ENCODE results near the gene SYT12. TPM values are rescaled to one million over a fixed set of nuclear protein-coding genes. Genes with fewer than 3 reads are reported as not detected.
A peak's percentile ranks its signal among the peaks of the same experiment; 100 is the strongest.

The SYT12 gene
- total and polyA plus RNA-seq, 2 of the 13 experiments (the other 11 are each of a cell fraction or from before 2014, with no cell fraction given) = 0.01 to 0.02 TPM

GRCh38 chr11:67059671-67060070 is 36.7 kb downstream of the SYT12 start:
- Histone ChIP-seq H3K9ac (ENCODE audit: insufficient read depth, low read depth, low read length) (no peak overlapping the region), H3K9me3 (ENCODE audit: low read length) (no peaks in the 10 kb centered on the region), H2AFZ (ENCODE audit: low read length) (no peak overlapping the region), H3K4me3 (replicated peaks in 1 of 3; ENCODE audit: insufficient read depth in 1 of 3, low read depth in 2 of 3, low read length in 3 of 3) (no peak overlapping the region), H3K4me1 (ENCODE audit: insufficient read depth, low read length) (peaks cover 40% of the 10 kb centered on the region), H3K4me2 (ENCODE audit: low read depth, low read length) (no peak overlapping the region), H3K27ac (ENCODE audit: extremely low read length, insufficient read depth, low read length) (no peak overlapping the region), H4K20me1 (ENCODE audit: insufficient read depth, low read length) (no peaks in the 10 kb centered on the region), H3K79me2 (ENCODE audit: insufficient read depth, low read length) (no peaks in the 10 kb centered on the region), H3K36me3 (replicated peaks in 1 of 2; ENCODE audit: control insufficient read depth in 1 of 2, insufficient read depth in 2 of 2, low read length in 2 of 2) (no peaks in the 10 kb centered on the region), H3K27me3 (ENCODE audit: control insufficient read depth in 1 of 2, insufficient read depth in 2 of 2, low read length in 2 of 2) (peaks cover 1 to 15% of the 10 kb centered on the region in 2 experiments; a peak in 1 of 5 replicates)
- WGBS (ENCODE audit: low lambda C conversion rate) = 100% methylated on average over 1 of the region's 3 CpGs
- in situ Hi-C loops (cut with HindIII; ENCODE audit: extremely low pct_ligation_motif_present, low pct_unique_long_range_greater_than_20kb) (no loop called here), intact Hi-C loops (cut with micrococcal nuclease; ENCODE audit: unreplicated experiment) (no loop called here)
- TF ChIP-seq HNRNPL (IDR thresholded peaks at IDR 0.05; ENCODE audit: low read depth, low read length) (0 out of 2 replicates have a peak, but pooled peaks have one; percentile 33), POLR2A (IDR thresholded peaks at IDR 0.05; ENCODE audit: insufficient read depth in 1 of 2, low read depth in 2 of 2, low read length in 2 of 2) (no peak)
- BruUV-seq (replicated peaks) = no TSS peak
- ChIA-PET POLR2A (no interaction called here), CTCF (ENCODE audit: low intra/inter-chr PET ratio, low total read pairs) (no interaction called here)
- no peak for DNase-seq (ENCODE audit: low spot score)
- no peak for FAIRE-seq
- ATAC-seq = no peak

DNA sequence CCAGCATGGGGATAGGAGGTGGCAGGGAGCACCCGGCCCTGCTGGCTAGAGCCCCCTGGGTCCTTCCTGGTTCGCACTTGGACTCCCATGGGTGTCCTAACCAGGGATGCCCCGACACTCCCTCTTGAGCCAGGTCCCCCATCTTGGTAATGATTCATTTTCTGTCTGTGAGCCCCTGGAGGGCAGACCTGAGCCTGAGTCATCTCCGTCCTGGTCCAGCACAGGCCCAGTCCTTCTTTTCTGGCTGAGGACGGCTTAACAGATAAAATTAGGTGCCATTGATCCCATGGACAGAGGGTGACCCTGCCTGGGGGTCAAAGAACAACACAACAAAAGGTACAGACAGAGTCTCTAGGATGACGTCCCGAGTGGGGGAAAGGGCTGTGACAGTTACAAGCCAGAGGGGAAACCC is 37.2 kb downstream of the SYT12 start:
- intact Hi-C loops (cut with micrococcal nuclease; ENCODE audit: unreplicated experiment) (no loop called here), in situ Hi-C loops (cut with HindIII; ENCODE audit: extremely low pct_ligation_motif_present, low pct_unique_long_range_greater_than_20kb) (no loop called here)
- H3K4me3 ChIP-seq (replicated peaks in 1 of 3; ENCODE audit: insufficient read depth in 1 of 3, low read depth in 2 of 3, low read length in 3 of 3) = no peak overlapping the region
- H3K36me3 ChIP-seq (replicated peaks in 1 of 2; ENCODE audit: control insufficient read depth in 1 of 2, insufficient read depth in 2 of 2, low read length in 2 of 2) = no peaks in the 10 kb centered on the region
- peaks cover 1 to 15% of the 10 kb centered on the region in 2 experiments; a peak in 1 of 5 replicates for H3K27me3 ChIP-seq (ENCODE audit: control insufficient read depth in 1 of 2, insufficient read depth in 2 of 2, low read length in 2 of 2)
- DNase-seq (ENCODE audit: low spot score) = no peak
- CTCF ChIA-PET (ENCODE audit: low intra/inter-chr PET ratio, low total read pairs) = no interaction called here
- no TSS peak for BruUV-seq (replicated peaks)
- POLR2A ChIA-PET = no interaction called here
- H3K9ac ChIP-seq (ENCODE audit: insufficient read depth, low read depth, low read length) = no peak overlapping the region
- FAIRE-seq = no peak
- H3K27ac ChIP-seq (ENCODE audit: extremely low read length, insufficient read depth, low read length) = no peak overlapping the region
- no peaks in the 10 kb centered on the region for H3K79me2 ChIP-seq (ENCODE audit: insufficient read depth, low read length)
- no peaks in the 10 kb centered on the region for H4K20me1 ChIP-seq (ENCODE audit: insufficient read depth, low read length)
- H3K4me1 ChIP-seq (ENCODE audit: insufficient read depth, low read length) = peaks cover 35% of the 10 kb centered on the region
- ATAC-seq = peak; percentile 42
- WGBS (ENCODE audit: low lambda C conversion rate) = 3% methylated on average over 5 of the region's 7 CpGs
- H2AFZ ChIP-seq (ENCODE audit: low read length) = no peak overlapping the region
- H3K4me2 ChIP-seq (ENCODE audit: low read depth, low read length) = peak overlapping the region; percentile 37; the same call in 1 of the 2 replicates
- H3K9me3 ChIP-seq (ENCODE audit: low read length) = no peaks in the 10 kb centered on the region
- TF ChIP-seq RBAK (CRISPR knock-in tag; IDR thresholded peaks at IDR 0.05) (no peak), ZBTB26 (CRISPR knock-in tag; IDR thresholded peaks at IDR 0.05; ENCODE audit: borderline replicate concordance) (no peak), TOPORS (CRISPR knock-in tag; IDR thresholded peaks at IDR 0.05) (no peak), FOSL2 (CRISPR knock-in tag; IDR thresholded peaks at IDR 0.05) (peak; percentile 38), ZNF282 (IDR thresholded peaks at IDR 0.05; ENCODE audit: partially characterized antibody) (no peak), FOSL1 (CRISPR knock-in tag; IDR thresholded peaks at IDR 0.05; ENCODE audit: borderline replicate concordance) (no peak), ZNF160 (CRISPR knock-in tag; IDR thresholded peaks at IDR 0.05) (no peak), CTCF (CRISPR knock-in tag; IDR thresholded peaks at IDR 0.05) (peak; percentile 35), PRDM4 (CRISPR knock-in tag; IDR thresholded peaks at IDR 0.05; ENCODE audit: borderline replicate concordance) (no peak)
- TF ChIP-seq, protein P1, sequence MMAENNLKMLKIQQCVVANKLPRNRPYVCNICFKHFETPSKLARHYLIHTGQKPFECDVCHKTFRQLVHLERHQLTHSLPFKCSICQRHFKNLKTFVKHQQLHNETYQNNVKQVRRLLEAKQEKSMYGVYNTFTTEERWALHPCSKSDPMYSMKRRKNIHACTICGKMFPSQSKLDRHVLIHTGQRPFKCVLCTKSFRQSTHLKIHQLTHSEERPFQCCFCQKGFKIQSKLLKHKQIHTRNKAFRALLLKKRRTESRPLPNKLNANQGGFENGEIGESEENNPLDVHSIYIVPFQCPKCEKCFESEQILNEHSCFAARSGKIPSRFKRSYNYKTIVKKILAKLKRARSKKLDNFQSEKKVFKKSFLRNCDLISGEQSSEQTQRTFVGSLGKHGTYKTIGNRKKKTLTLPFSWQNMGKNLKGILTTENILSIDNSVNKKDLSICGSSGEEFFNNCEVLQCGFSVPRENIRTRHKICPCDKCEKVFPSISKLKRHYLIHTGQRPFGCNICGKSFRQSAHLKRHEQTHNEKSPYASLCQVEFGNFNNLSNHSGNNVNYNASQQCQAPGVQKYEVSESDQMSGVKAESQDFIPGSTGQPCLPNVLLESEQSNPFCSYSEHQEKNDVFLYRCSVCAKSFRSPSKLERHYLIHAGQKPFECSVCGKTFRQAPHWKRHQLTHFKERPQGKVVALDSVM (CRISPR knock-in tag; IDR thresholded peaks at IDR 0.05) = no peak

Measured in HepG2 (cell line).